Mammary microvascular endothelial cell (primary cell): ENCODE measurements around the gene TMCO2. TPM values are rescaled to one million over a fixed set of nuclear protein-coding genes. Genes with fewer than 3 reads are reported as not detected.

Experiments
- total RNA-seq: library from RNA; depleted of rRNA; stranded (reverse); fragments of >200 nt; gene quantifications from 2 replicates; pipeline ENCODE4 v1.2.3, GENCODE V29; 2015

TMCO2 gene
- not detected in 2 replicates for total RNA-seq

DNA sequence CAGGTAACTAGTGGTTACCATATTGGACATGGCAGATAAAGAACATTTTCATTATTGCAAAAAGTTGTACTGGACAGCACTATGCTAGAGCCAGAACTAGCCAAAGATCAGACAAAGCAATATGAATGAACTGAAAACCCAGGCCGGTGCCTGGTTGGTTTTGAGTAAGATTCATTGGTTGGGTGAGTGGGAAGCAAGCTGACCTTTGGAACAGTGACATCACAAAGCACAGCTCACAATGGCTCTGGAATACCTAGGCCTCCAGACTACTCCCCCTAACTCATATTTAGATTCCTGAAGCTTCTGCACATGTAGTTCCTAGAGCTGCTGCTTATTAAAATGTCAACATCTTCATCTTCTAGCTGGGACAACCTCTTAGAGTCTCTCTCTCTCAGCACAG lies at the start of gene TMCO2:
TSS of gene TMCO2 (plus strand) at position 283 of the 400 bp plus-strand sequence. CDS start at position 340, 57 bp downstream.

DNA sequence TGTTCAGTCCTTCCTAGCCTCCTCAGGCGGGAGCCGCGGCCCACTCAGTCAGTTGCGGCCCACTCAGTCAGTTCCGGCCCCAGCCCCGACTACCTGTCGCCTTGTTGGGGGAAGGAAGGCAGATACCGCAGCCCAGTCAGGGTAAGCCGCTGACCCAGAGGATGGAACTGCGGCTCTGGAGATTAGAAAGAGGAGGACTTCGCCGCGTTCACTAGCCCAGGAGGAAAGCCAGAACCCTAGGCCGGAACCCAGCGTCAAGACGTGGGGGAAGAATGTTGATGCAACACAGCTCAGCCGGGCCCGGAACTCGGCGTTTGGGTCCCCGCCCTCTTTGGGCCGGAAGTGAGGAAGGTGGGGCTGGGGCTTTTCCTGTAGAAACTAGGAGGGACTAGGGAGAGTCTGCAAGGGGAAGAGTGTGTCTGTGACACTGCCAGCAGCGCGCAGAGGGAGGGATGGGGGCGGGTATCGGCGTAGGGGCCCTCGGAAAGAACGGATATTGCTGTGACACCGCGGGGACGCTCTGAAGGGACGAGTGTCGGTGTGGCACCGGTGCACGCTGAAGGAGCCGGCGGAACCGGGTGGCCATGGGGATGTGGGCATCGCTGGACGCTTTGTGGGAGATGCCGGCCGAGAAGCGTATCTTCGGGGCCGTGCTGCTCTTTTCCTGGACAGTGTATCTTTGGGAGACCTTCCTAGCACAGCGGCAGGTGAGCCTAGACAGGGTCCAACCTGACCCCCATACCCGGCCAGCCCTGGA lies 10.1 kb downstream of the TMCO2 start, which contains the start of gene ZMPSTE24:
TSS of gene ZMPSTE24 (plus strand) at position 549 of the 757 bp plus-strand sequence. CDS start at position 585, 36 bp downstream.

Other genes with a start within 250 kb of the TMCO2 start
- 536 and 540 TPM in 2 replicates for gene CAP1, start 207.2 kb upstream of the TMCO2 start, total RNA-seq
- 78.4 and 109 TPM in 2 replicates for gene PPT1, start 150.7 kb upstream of the TMCO2 start, total RNA-seq
- 5.6 and 6.3 TPM in 2 replicates for gene RLF, start 86.5 kb upstream of the TMCO2 start, total RNA-seq
- 42.9 and 43.0 TPM in 2 replicates for gene ZMPSTE24, start 10.3 kb downstream of the TMCO2 start, total RNA-seq
- 0.10 TPM in 1 of 2 replicates, not detected in the other for gene COL9A2, start 69.3 kb downstream of the TMCO2 start, total RNA-seq
- 9.5 and 11.2 TPM in 2 replicates for gene SMAP2, start 125.8 kb downstream of the TMCO2 start, total RNA-seq
- gene ZFP69B, start 202.5 kb downstream of the TMCO2 start, total RNA-seq = 3.9 and 4.7 TPM in 2 replicates
- 2.1 and 2.4 TPM in 2 replicates for gene ZFP69, start 229.4 kb downstream of the TMCO2 start, total RNA-seq